Right cardiac atrium (tissue), 5 donors: ENCODE results near the gene MYH9. TPM values are rescaled to one million over a fixed set of nuclear protein-coding genes. Genes with fewer than 3 reads are reported as not detected.
"Not testable (repeated sequence)": the region's sequence is repeated elsewhere in the genome, so short reads cannot be mapped to it uniquely, and the experiment has no call there.

Experiments
- ATAC-seq, 2 donors: fragments of 200-7000 bp; cut with Tn5 transposase; one replicate each; pipeline versions ENCODE4 v1.8.0 to v1.9.1; 2020; ENCODE audit warnings: moderate library complexity in 2 of 2, mild to moderate bottlenecking in 1 of 2
- DNase-seq, 3 donors: peaks; one replicate each; pipeline ENCODE4 v3.0.0-alpha.2; 2020
- H3K27ac ChIP-seq: one replicate; pipeline ENCODE4 v1.5.1; 2013; ENCODE audit warnings: mild to moderate bottlenecking, low read length, control low read depth, moderate library complexity
- H3K27me3 ChIP-seq: one replicate; pipeline ENCODE4 v1.6.1; 2013; ENCODE audit not compliant: control insufficient read depth, insufficient read depth
- H3K4me1 ChIP-seq: one replicate; pipeline ENCODE4 v1.6.1; 2013; ENCODE audit warnings: low read length; ENCODE audit not compliant: control insufficient read depth, insufficient read depth
- H3K4me3 ChIP-seq: one replicate; pipeline ENCODE4 v1.5.1; 2013; ENCODE audit warnings: low read length, control low read depth
- H3K9me3 ChIP-seq: one replicate; pipeline ENCODE4 v1.6.1; 2013; ENCODE audit warnings: low read length; ENCODE audit not compliant: control insufficient read depth
- WGBS: extraction: QIAGEN DNeasy Blood & Tissue Kit; methylation state at CpG from one replicate; pipeline ENCODE4 v1.1.7; 2013; 5-methylcytosine and 5-hydroxymethylcytosine counted together
- intact Hi-C, 4 donors: fragments of 100-400 bp; cut with DNase I; formaldehyde crosslinking; loops; one replicate each; pipeline versions ENCODE4 v1.11.0 to v1.14.0; 2022 to 2023
- polyA plus RNA-seq: library from polyadenylated mRNA; stranded (reverse); fragments of 200-250 nt; gene quantifications from one replicate; pipeline ENCODE4 v1.2.3, GENCODE V29; 2013
- total RNA-seq, 4 donors: library from RNA; stranded (reverse); fragmentation: NEBNext Ultra II Directional; extraction: Animal tissue kit (Norgen Biotek cat#: 25700); gene quantifications; one replicate each; pipeline ENCODE4 v1.2.1, GENCODE V29; 2021
- donor health status: healthy with polysubstance abuse.
- donor health status: DM: no; HTN: yes; CAD: no.
- donor health status: DM: no; HTN: no; CAD: no.
- donor health status: DM: no; HTN: yes; CAD: no; lungs with severe emphysema.
- donor health status: DM: yes; HTN: yes; CAD: no.

Gene MYH9
- total and polyA plus RNA-seq, 5 donors, result 92.5 to 224 (median 146) TPM

DNA sequence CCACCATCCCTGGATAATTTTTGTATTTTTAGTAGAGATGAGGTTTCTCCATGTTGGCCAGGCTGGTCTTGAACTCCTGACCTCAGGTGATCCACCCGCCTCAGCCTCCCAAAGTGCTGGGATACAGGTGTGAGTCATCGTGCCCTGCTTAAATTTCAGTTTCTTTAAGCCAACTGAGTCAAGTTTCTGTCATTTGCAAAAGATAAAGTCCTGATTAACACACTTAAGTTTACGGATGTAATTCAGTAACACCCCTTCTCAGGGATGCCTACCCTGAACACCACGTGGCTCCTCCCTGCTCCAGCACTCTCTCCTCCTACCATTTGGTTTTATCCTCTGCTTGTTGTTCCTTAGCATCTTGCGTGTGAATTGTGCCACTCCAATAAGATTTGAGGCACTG, 36.7 kb upstream of the MYH9 start:
- intact Hi-C loops, ATAC-seq, H3K4me3 ChIP-seq, H3K27ac ChIP-seq, H3K27me3 ChIP-seq, DNase-seq, H3K9me3 ChIP-seq, H3K4me1 ChIP-seq: not testable (repeated sequence)
- 89% methylated on average over 5 of the region's 5 CpGs for WGBS

DNA sequence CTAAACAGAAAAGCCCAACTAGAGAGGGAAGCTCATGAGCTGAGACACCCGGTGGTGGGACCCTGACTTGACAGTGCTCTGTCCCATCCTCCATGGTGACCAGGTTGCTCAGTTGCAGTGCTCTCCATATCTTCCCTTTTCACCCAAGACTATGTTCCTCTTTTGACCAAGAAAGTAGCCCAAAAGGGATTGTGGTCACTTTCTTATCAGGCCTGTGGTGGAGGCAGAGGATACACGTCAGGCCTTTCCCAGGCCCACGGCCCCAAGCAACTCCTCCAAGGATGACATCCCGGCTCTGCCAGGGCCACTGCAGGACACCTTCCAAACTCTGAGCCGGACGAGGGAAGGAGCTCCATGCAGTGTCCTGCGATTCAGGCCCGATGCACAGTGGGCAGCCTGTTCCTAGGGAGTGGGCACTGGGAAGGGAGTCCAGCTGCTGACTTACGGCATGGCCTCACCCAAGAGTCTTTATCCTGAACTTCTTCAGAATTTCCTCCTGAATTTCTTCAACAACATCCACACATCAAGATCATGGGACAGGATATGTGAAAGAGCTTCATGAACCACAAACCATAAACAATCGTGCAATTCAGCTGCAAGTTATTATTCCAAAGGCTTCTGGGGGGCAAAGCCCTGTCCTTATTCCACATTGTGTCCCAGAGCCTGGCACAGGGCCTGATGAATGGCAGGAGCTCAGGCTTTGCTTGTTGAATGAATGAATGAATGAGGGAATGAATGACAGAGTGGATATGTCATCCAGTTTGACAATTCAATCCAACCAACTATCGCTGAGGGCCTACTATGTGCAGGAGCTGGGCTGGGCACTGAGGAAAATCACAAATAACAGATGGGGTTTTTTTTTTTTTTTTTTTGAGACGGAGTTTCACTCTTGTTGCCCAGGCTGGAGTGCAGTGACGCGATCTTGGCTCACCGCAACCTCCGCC, 36.0 kb upstream of the MYH9 start:
- no peak overlapping the region for H3K27ac ChIP-seq
- no peak for DNase-seq
- H3K4me1 ChIP-seq, result peaks cover 3% of the 10 kb centered on the region
- no peaks in the 10 kb centered on the region for H3K9me3 ChIP-seq
- no peaks in the 10 kb centered on the region for H3K27me3 ChIP-seq
- WGBS, result 85% methylated on average over 16 of the region's 16 CpGs
- intact Hi-C loops, result no loop called here
- ATAC-seq, result no peak
- no peak overlapping the region for H3K4me3 ChIP-seq

DNA sequence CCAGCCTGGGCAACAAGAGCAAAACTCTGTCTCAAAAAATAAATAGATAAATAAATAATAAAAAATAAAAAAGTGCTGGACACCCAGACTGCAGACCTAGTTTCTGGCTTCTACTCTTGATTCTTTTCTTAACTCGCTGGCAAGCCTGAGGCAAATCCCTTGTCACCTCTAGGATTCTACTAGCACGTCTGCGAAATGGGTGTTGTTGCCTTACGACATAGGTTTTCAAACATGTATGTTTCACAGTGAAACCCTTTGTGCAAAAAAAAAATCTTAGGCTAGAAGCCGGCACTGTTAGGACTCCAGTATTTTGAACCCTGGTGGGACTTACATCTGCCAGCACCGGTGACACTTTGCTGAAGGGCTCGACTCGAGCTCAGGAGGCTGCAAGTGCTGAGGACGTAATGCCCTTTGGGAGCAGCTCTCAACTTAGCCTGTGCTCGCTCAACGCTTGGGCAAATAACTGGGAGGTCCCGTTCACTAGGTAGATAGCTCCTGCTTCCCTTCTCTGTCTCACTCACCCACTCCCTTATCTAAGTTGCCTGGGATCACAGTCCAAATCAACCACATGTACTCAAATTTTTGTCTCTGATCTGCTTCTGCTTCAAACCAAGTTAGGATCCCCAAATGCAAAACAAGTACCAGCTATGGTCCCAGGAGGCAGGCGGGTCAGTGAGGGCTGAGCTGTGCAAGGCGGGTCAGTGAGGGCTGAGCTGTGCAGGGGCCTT, 34.7 kb upstream of the MYH9 start:
- H3K4me1 ChIP-seq, result peaks cover 3% of the 10 kb centered on the region
- H3K27ac ChIP-seq, result no peak overlapping the region
- intact Hi-C loops, result no loop called here
- no peak for DNase-seq
- H3K4me3 ChIP-seq, result no peak overlapping the region
- no peak for ATAC-seq
- WGBS, result 86% methylated on average over 14 of the region's 14 CpGs
- no peaks in the 10 kb centered on the region for H3K27me3 ChIP-seq
- no peaks in the 10 kb centered on the region for H3K9me3 ChIP-seq

DNA sequence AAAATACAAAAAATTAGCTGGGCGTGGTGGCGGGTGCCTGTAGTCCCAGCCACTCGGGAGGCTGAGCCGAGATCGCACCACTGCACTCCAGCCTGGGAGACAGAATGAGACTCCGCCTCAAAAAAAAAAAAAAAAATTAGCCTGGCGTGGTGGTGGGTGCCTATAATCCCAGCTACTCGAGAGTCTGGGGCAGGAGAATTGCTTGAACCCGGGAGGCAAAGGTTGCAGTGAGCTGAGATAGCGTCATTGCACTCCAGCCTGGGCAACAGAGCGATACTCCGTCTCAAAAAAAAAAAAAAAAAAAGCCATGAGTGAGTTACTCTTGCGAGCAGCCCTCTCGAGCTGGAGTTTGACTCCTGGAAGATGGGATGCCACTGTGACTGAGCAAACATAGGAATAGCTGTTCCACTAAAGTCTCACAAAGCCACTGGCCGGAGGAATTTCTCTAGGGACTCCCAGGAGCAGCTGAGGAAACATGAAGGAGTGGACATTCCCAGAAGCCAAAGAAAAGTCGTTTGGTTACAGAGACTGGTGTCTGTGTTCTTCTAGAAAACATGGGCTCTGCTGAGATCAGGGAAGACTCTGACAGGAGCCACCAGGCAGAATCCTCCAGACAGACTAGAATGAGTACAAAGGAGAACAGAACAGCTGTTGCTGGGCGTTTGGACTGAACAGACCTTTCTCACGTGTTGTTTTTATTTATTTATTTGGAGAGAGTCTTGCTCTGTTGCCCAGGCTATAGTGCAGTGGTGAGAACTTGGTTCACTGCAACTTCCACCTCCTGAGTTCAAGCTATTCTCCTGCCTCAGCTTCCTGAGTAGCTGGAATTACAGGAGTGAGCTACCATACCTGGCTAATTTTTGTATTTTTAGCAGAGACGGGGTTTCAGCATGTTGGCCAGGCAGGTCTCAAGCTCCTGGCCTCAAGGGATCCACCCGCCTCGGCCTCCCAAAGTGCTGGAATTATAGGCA, 32.4 kb upstream of the MYH9 start:
- Histone ChIP-seq H3K9me3 (no peaks in the 10 kb centered on the region), H3K27ac (peak overlapping the region; percentile 70), H3K4me1 (peaks cover 3% of the 10 kb centered on the region), H3K27me3 (no peaks in the 10 kb centered on the region), H3K4me3 (no peak overlapping the region)
- peak; percentile 37 to 47 for ATAC-seq
- DNase-seq, result peak in 2 of 3 donors; percentile 27 to 56
- WGBS, result 62% methylated on average over 21 of the region's 21 CpGs
- intact Hi-C loops, result no loop called here

DNA sequence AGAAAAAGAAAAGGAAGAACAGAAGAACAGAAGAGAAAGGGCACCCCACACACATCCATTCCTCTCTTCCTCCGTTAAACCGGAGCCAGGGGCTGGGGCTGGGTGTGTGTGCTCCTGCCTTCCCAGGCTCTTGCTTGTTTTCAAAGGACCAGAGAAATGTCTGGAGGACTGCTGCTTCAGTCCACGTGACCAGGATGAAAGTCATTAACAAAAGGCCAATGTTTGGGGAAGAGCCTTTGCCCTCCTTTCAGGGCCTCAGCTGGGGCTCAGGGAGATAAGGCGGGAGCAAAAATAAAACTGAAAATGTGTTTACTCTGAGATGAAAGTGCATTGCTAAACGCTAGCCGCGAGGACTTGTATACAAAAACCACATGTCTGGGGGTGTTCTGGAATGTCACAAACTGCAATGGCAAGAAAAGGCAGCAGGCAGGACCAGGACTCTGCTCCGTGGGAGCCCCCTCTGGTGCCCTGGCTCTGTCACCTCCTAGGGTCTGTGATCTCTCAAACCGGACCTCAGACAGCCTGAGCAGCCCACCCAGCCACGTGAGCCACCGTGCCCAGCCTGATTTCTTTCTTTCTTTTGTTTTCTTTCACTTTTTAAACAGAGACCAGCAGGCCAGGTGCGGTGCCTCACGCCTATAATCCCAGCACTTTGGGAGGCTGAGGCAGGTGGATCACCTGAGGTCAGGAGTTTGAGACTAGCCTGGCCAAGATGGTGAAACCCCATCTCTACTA, 31.6 kb upstream of the MYH9 start:
- H3K27me3 ChIP-seq, result no peaks in the 10 kb centered on the region
- H3K4me3 ChIP-seq, result no peak overlapping the region
- H3K27ac ChIP-seq, result peak overlapping the region; percentile 70
- H3K4me1 ChIP-seq, result peaks cover 3% of the 10 kb centered on the region
- no peaks in the 10 kb centered on the region for H3K9me3 ChIP-seq
- 26% methylated on average over 13 of the region's 13 CpGs for WGBS
- intact Hi-C loops, result no loop called here
- DNase-seq (peak; percentile 51 to 70 (median 62)), ATAC-seq (peak; percentile 84 to 85)

DNA sequence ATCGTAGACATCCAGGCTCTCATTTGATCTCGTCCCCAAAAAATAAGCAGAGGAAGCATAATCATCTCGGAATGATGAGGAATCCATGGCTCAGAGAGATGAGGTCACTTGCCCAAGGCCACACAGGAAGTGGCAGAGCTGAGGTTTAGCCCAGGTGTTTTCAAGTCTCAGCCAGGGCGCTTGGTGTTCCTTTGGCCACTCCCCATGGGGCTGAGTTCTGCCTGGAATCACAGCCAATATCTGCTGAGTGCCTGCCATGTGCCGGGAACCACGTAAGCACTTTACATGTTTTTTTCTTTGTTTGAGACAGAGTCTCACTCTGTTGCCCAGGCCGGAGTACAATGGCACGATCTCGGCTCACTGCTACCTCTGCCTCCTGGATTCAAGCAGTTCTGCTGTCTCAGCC, 29.5 kb upstream of the MYH9 start:
- Histone ChIP-seq H3K4me3 (no peak overlapping the region), H3K4me1 (peaks cover 3% of the 10 kb centered on the region), H3K27ac (no peak overlapping the region), H3K27me3 (no peaks in the 10 kb centered on the region), H3K9me3 (no peaks in the 10 kb centered on the region)
- WGBS, result 80% methylated on average over 9 of the region's 9 CpGs
- ATAC-seq (no peak), DNase-seq (no peak)
- intact Hi-C loops, result no loop called here

DNA sequence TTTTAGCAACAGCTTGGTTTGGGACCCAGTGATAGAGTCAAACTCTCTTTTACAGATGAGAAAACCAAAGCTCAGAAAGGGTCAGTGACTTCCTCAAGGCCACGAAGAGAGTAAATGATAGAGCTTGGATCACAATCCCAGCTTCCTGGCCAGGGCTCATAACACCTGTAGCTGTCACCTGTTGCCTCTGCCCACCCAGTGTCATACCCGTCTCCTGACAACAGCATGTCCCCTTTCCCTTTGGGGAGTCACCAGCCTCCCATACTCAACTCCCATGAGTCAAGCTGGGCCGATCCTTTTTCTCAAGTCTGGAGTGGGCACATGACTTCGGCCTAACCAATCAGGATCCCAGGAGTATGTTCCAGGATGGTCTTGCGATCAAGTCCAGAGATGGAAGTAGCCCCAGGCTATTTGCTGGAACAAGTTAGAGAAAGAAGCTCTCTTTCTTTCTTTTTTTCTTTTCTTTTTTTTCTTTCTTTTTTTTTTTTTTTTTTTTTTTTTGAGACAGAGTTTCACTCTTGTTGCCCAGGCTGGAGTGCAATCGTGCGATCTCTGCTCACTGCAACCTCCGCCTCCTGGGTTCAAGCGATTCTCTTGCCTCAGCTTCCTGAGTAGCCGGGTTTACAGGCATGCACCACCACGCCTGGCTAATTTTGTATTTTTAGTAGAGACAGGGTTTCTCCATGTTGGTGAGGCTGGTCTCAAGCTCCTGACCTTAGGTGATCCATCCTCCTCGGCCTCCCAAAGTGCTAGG, 27.8 kb upstream of the MYH9 start:
- intact Hi-C loops, result no loop called here
- WGBS, result 87% methylated on average over 12 of the region's 12 CpGs

DNA sequence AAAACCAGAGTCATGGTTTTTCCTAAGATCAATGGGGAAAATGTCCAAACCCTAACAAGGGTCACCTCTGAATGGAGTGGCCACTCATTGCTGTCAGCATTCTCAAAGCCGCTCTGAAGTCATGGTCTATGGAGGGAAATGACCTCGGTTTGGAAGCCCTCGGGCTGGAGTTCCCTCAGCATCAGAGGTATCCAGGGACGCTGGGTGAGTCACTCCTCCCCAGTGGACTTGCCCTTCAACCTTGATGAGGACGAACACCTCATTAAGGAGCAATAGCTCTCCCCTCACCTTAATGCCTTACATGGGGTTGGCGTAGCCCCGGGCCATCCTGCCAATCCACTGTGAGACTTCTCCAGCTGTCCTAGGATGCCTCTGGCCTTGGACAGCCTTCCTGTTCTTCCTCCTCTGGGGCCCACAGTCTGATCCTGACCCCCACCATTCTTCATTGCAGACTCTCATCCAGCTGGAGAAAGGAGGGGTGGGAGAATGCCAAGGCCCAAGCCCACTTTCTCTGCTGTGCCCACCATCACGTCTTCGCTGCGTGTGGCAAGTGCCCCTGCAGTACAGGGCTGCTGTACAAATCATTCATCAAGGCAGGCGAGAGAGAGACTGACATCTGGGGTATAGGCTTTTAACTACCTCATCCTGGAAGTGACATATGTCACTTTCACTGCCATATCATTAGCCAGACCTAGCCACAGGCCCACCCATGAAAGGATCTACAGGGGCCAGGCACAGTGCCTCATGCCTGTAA, 25.4 kb upstream of the MYH9 start:
- no peak overlapping the region for H3K4me3 ChIP-seq
- DNase-seq (no peak), ATAC-seq (no peak)
- no peaks in the 10 kb centered on the region for H3K9me3 ChIP-seq
- no peak overlapping the region for H3K27ac ChIP-seq
- intact Hi-C loops, result no loop called here
- H3K4me1 ChIP-seq, result peaks cover 1% of the 10 kb centered on the region
- WGBS, result 86% methylated on average over 11 of the region's 11 CpGs
- no peaks in the 10 kb centered on the region for H3K27me3 ChIP-seq

More for the DNA sequence above, 27.8 kb upstream of the MYH9 start:
- DNase-seq, result no peak
- H3K27me3 ChIP-seq, result no peaks in the 10 kb centered on the region
- H3K27ac ChIP-seq, result no peak overlapping the region
- H3K4me3 ChIP-seq, result no peak overlapping the region
- no peak for ATAC-seq
- no peaks in the 10 kb centered on the region for H3K9me3 ChIP-seq
- H3K4me1 ChIP-seq, result peaks cover 3% of the 10 kb centered on the region

DNA sequence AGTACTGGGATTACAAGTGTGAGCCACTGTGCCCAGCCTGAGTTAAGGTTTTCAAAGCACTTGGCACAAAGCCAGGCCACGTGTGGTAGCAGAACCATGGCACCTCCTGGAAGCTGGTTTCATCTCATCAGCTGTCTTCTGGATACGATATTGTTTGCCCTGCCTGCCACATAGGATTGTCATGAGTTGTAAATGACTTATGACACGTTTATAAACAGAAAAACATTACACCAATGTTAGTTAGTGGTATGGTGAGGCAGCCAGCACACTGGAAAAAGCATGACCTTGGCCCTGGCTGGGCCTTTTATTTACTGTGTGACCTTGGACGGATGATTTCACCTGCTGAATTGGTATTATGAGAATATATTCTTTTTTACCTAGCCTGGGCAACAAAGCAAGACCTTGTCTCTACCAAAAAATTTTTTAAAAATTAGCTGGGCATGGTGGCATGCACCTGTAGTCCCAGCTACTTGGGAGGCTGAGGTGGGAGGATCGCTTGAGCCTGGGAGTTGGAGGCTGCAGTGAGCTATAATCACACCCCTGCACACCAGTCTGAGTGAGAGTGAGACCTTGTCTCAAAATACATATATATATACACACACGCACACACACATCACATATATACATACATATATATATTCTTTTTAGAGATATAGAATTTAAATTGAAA, 24.0 kb upstream of the MYH9 start:
- intact Hi-C loops, result no loop called here
- Histone ChIP-seq H3K9me3 (no peaks in the 10 kb centered on the region), H3K27me3 (no peaks in the 10 kb centered on the region), H3K4me3 (no peak overlapping the region), H3K27ac (no peak overlapping the region), H3K4me1 (peaks cover 1% of the 10 kb centered on the region)
- DNase-seq (no peak), ATAC-seq (no peak)
- WGBS, result 74% methylated on average over 6 of the region's 6 CpGs
